GM23338 (cell line): ENCODE results near the gene SLX4IP. TPM values are rescaled to one million over a fixed set of nuclear protein-coding genes. Genes with fewer than 3 reads are reported as not detected.

ENCODE experiments used
- ATAC-seq: fragments of 200-7000 bp; cut with Tn5 transposase; 3 replicates; pipeline ENCODE4 v1.9.1; 2020
- DNase-seq: peaks from one replicate; pipeline ENCODE4 v3.0.0-alpha.2; 2015; ENCODE audit warnings: low spot score
- H2AFZ ChIP-seq: fragments of 200-600 bp; sonication (generic); 2 replicates; pipeline ENCODE4 v1.8.0; 2016; ENCODE audit warnings: antibody characterized with exemption, mild to moderate bottlenecking, moderate library complexity
- H3F3A ChIP-seq: fragments of 200-600 bp; sonication (generic); replicated peaks from 2 replicates; pipeline ENCODE4 v1.8.0; 2017; ENCODE audit warnings: antibody characterized with exemption, mixed run types, low read depth
- H3K27ac ChIP-seq: fragments of 200-600 bp; sonication (generic); 2 replicates; pipeline ENCODE4 v1.6.1; 2016; ENCODE audit warnings: low read depth
- H3K27me3 ChIP-seq: fragments of 200-600 bp; sonication (generic); 2 replicates; pipeline ENCODE4 v1.8.0; 2016; ENCODE audit warnings: mild to moderate bottlenecking, mixed run types, moderate library complexity; ENCODE audit not compliant: insufficient read depth
- H3K36me3 ChIP-seq: fragments of 200-600 bp; sonication (generic); 2 replicates; pipeline ENCODE4 v1.8.0; 2016; ENCODE audit warnings: mild to moderate bottlenecking; ENCODE audit not compliant: insufficient read depth
- H3K4me1 ChIP-seq: fragments of 200-600 bp; sonication (generic); 2 replicates; pipeline ENCODE4 v1.8.0; 2016; ENCODE audit warnings: mild to moderate bottlenecking, moderate library complexity; ENCODE audit not compliant: insufficient read depth
- H3K4me2 ChIP-seq: fragments of 200-600 bp; sonication (generic); 2 replicates; pipeline ENCODE4 v1.7.1; 2017; ENCODE audit warnings: mixed run types
- H3K4me3 ChIP-seq: fragments of 200-600 bp; sonication (generic); 2 replicates; pipeline ENCODE4 v1.6.1; 2016; ENCODE audit warnings: mixed run types
- H3K79me2 ChIP-seq: fragments of 200-600 bp; sonication (generic); replicated peaks from 2 replicates; pipeline ENCODE4 v1.8.0; 2017; ENCODE audit warnings: mild to moderate bottlenecking; ENCODE audit not compliant: insufficient read depth
- H3K9me2 ChIP-seq: fragments of 200-600 bp; sonication (generic); 2 replicates; pipeline ENCODE4 v1.8.0; 2017; ENCODE audit not compliant: insufficient read depth
- H4K20me1 ChIP-seq: fragments of 200-600 bp; sonication (generic); replicated peaks from 2 replicates; pipeline ENCODE4 v1.8.0; 2017; ENCODE audit warnings: mild to moderate bottlenecking; ENCODE audit not compliant: insufficient read depth
- H3K27ac Mint-ChIP-seq: 2 replicates; pipeline ENCODE4 v1.8.0; 2020; ENCODE audit warnings: inconsistent platforms, mild to moderate bottlenecking, moderate library complexity, mixed read lengths
- H3K27me3 Mint-ChIP-seq: 3 replicates; pipeline ENCODE4 v1.8.0; 2022; ENCODE audit warnings: low read depth, mild to moderate bottlenecking, moderate library complexity, mixed read lengths, inconsistent platforms; ENCODE audit not compliant: insufficient read depth, poor library complexity
- H3K36me3 Mint-ChIP-seq: 3 replicates; pipeline ENCODE4 v1.8.0; 2021; ENCODE audit warnings: low read depth, mild to moderate bottlenecking, inconsistent platforms, moderate library complexity, mixed read lengths
- H3K4me1 Mint-ChIP-seq: 3 replicates; pipeline ENCODE4 v1.8.0; 2020; ENCODE audit warnings: mild to moderate bottlenecking, inconsistent platforms, mixed read lengths
- H3K4me3 Mint-ChIP-seq: 3 replicates; pipeline ENCODE4 v1.8.0; 2021; ENCODE audit warnings: moderate library complexity, mild to moderate bottlenecking, inconsistent platforms, mixed read lengths
- H3K9me3 Mint-ChIP-seq: 3 replicates; pipeline ENCODE4 v1.8.0; 2020; ENCODE audit warnings: moderate library complexity, mild to moderate bottlenecking, inconsistent platforms, mixed read lengths
- CTCF ChIP-seq, 2 experiments: fragments of 200-600 bp in 1 of 2; sonication (generic) in 1 of 2; conservative IDR thresholded peaks; 2 replicates each; pipeline versions ENCODE4 v1.5.1 to v1.6.1; 2016 to 2017; ENCODE audit warnings: antibody characterized with exemption in 2 of 2, low read depth in 2 of 2, mild to moderate bottlenecking in 2 of 2, moderate library complexity in 1 of 2
- ETS1 ChIP-seq: IDR thresholded peaks from 2 replicates; pipeline ENCODE4 v1.6.1; 2016; ENCODE audit warnings: antibody characterized with exemption
- EZH2phosphoT487 ChIP-seq: fragments of 200-600 bp; sonication (generic); IDR thresholded peaks from one replicate; pipeline ENCODE4 v1.8.1; 2018; ENCODE audit warnings: antibody characterized with exemption; ENCODE audit not compliant: unreplicated experiment
- NANOG ChIP-seq: IDR thresholded peaks from 2 replicates; pipeline ENCODE4 v1.6.1; 2016; ENCODE audit warnings: antibody characterized with exemption, borderline replicate concordance
- POLR2AphosphoS5 ChIP-seq: IDR thresholded peaks from 2 replicates; pipeline ENCODE4 v1.6.1; 2016; ENCODE audit warnings: antibody characterized with exemption, low read depth
- REST ChIP-seq: IDR thresholded peaks from one replicate; pipeline ENCODE4 v1.6.1; 2018; ENCODE audit warnings: antibody characterized with exemption; ENCODE audit not compliant: unreplicated experiment
- ZNF462 ChIP-seq: fragments of 250-450 bp; sonication (Bioruptor Pico); IDR thresholded peaks from 2 replicates; pipeline ENCODE4 v1.5.0; 2020; ENCODE audit warnings: mild to moderate bottlenecking, moderate library complexity
- polyA plus RNA-seq: library from polyadenylated mRNA; unstranded; fragments of >200 nt; fragmentation: Nextera tagmentation; extraction: Ambion mirVana; gene quantifications from 2 replicates; pipeline ENCODE4 v1.2.1, GENCODE V29; 2016
- total RNA-seq: library from RNA; depleted of rRNA; stranded (reverse); fragments of >200 nt; shearing (Covaris generic); gene quantifications from 2 replicates; pipeline ENCODE4 v1.2.3, GENCODE V29; 2014

Gene SLX4IP
- total and polyA plus RNA-seq, 2 experiments from 2014 or later = 9.1 to 9.8 TPM

DNA sequence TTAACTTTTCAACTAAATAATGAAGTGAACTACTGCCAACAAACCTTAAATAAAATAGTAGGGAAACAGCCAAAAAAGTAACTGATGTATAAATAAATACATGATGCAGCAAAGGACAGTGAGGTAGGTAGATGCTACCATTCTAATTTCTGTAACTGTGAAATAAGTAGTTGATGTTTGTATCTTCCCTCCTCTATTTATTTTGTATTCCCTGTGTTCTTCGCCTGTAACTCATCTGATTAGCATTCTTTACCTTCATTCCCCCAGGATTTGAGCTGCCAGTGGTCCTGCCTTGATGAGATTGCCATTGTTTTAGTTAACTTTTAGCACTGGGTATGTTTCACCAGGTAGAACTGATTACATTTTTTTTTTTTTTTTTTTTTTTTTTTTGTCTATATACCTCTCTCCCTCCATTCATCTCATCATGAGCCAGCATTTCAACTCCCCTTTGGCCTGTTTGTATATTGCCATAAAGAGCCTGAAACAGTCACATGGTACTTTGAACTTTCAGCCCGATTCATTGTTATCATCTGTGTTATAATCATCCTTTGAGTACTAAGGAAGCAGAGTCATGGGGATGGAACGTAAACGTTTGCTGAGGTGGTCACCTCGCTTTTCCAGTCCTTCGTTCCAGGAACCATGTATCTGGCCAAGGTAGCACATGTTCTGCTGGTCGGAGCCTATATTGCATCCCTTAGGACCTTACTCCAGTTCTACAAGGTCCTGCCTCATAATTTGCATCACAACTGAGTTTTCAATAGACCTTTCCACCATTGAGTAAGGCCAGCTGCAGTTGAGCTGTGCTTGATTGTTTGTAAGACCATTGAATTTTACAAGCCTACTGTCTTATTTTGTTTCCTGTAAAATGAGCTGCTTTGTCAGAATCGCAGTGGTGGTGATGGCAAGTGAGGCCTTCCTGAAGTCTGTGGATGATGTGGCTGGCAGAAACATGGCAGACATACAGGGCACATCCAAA lies 131.1 kb downstream of the SLX4IP start:
- Mint-ChIP-seq H3K27ac (no peak overlapping the region), H3K27me3 (no peaks in the 10 kb centered on the region), H3K4me3 (no peak overlapping the region), H3K9me3 (no peaks in the 10 kb centered on the region), H3K4me1 (peaks cover 10% of the 10 kb centered on the region), H3K36me3 (peaks cover 28% of the 10 kb centered on the region)
- Histone ChIP-seq H3K4me3 (no peak overlapping the region), H3K4me1 (no peaks in the 10 kb centered on the region), H3K9me2 (peaks cover 16% of the 10 kb centered on the region; the same call in 1 of the 2 replicates), H3F3A (no peaks in the 10 kb centered on the region), H4K20me1 (no peaks in the 10 kb centered on the region), H3K79me2 (no peaks in the 10 kb centered on the region), H3K36me3 (no peaks in the 10 kb centered on the region), H2AFZ (no peak overlapping the region), H3K4me2 (peak overlapping the region; percentile 43; the same call in 1 of the 2 replicates), H3K27ac (no peak overlapping the region), H3K27me3 (no peaks in the 10 kb centered on the region)
- ATAC-seq (no peak), DNase-seq (no peak)
- no peak for TF ChIP-seq NANOG
- 0 out of 2 replicates have a peak, but pooled peaks have one; percentile 7 for TF ChIP-seq ZNF462 (CRISPR knock-in tag)

GRCh38 chr20:10568032-10568431 lies 132.9 kb downstream of the SLX4IP start:
- H3K4me3 Mint-ChIP-seq = no peak overlapping the region
- no peak for TF ChIP-seq EZH2phosphoT487
- no peak for TF ChIP-seq POLR2AphosphoS5
- TF ChIP-seq REST = no peak
- no peak for TF ChIP-seq CTCF (conservative IDR thresholded peaks at IDR 0.05; ENCODE audit: low read depth in 2 of 2)
- TF ChIP-seq ETS1 = no peak

More at GRCh38 chr20:10568032-10568431, 132.9 kb downstream of the SLX4IP start:
- Mint-ChIP-seq H3K27ac (no peak overlapping the region), H3K36me3 (peaks cover 20% of the 10 kb centered on the region), H3K27me3 (no peaks in the 10 kb centered on the region), H3K9me3 (no peaks in the 10 kb centered on the region), H3K4me1 (peaks cover 17% of the 10 kb centered on the region)
- H3K27me3 ChIP-seq = no peaks in the 10 kb centered on the region
- no peak overlapping the region for H2AFZ ChIP-seq
- H4K20me1 ChIP-seq = no peaks in the 10 kb centered on the region
- H3K4me1 ChIP-seq = no peaks in the 10 kb centered on the region
- H3K4me2 ChIP-seq = no peak overlapping the region
- ATAC-seq = no peak
- H3K79me2 ChIP-seq = no peaks in the 10 kb centered on the region
- DNase-seq = no peak
- H3K4me3 ChIP-seq = no peak overlapping the region
- no peaks in the 10 kb centered on the region for H3F3A ChIP-seq
- H3K27ac ChIP-seq = no peak overlapping the region
- no peaks in the 10 kb centered on the region for H3K36me3 ChIP-seq
- H3K9me2 ChIP-seq = peaks cover 16% of the 10 kb centered on the region; the same call in 1 of the 2 replicates
